Bronchial epithelial cell (primary cell): ENCODE measurements around the gene ETNK1. TPM values are rescaled to one million over a fixed set of nuclear protein-coding genes. Genes with fewer than 3 reads are reported as not detected.

Experiments used
- DNase-seq: peaks from one replicate; pipeline ENCODE4 v3.0.0-alpha.2; 2010; ENCODE audit warnings: low read depth
- FAIRE-seq: peaks from 2 replicates; lab custom pipeline; 2011; peaks lifted over from hg19 to GRCh38; lab: Jason Lieb, UNC
- H3K27me3 ChIP-seq: 2 replicates; pipeline ENCODE4 v1.5.1; 2011; ENCODE audit warnings: low read length; ENCODE audit not compliant: control insufficient read depth, insufficient read depth
- H3K36me3 ChIP-seq: 2 replicates; pipeline ENCODE4 v1.5.1; 2011; ENCODE audit warnings: low read length; ENCODE audit not compliant: control insufficient read depth, insufficient read depth
- H3K4me3 ChIP-seq: 2 replicates; pipeline ENCODE4 v1.5.1; 2011; ENCODE audit warnings: mild to moderate bottlenecking, low read depth, low read length, control low read depth
- total RNA-seq: library from RNA; depleted of rRNA; stranded (reverse); fragments of >200 nt; gene quantifications from 2 replicates; pipeline ENCODE4 v1.2.1, GENCODE V29; 2014
- TF ChIP-seq, protein P1 (sequence below): IDR thresholded peaks from 2 replicates; pipeline ENCODE4 v1.5.1; 2011; ENCODE audit warnings: mild to moderate bottlenecking, moderate library complexity, low read length, control low read depth, inconsistent platforms; ENCODE audit not compliant: insufficient read depth, severe bottlenecking

Gene ETNK1
- total RNA-seq, 1 donor from 2014 or later = 9.7 TPM

- Histone ChIP-seq H3K4me3 (no peak overlapping the region), H3K27me3 (no peaks in the 10 kb centered on the region), H3K36me3 (no peaks in the 10 kb centered on the region)
- FAIRE-seq = no peak
- no peak for DNase-seq
- TF ChIP-seq, protein P1, sequence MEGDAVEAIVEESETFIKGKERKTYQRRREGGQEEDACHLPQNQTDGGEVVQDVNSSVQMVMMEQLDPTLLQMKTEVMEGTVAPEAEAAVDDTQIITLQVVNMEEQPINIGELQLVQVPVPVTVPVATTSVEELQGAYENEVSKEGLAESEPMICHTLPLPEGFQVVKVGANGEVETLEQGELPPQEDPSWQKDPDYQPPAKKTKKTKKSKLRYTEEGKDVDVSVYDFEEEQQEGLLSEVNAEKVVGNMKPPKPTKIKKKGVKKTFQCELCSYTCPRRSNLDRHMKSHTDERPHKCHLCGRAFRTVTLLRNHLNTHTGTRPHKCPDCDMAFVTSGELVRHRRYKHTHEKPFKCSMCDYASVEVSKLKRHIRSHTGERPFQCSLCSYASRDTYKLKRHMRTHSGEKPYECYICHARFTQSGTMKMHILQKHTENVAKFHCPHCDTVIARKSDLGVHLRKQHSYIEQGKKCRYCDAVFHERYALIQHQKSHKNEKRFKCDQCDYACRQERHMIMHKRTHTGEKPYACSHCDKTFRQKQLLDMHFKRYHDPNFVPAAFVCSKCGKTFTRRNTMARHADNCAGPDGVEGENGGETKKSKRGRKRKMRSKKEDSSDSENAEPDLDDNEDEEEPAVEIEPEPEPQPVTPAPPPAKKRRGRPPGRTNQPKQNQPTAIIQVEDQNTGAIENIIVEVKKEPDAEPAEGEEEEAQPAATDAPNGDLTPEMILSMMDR = no peak
These were observed 106.3 kb downstream of the ETNK1 start for GRCh38 chr12:22731236-22731635.

GRCh38 chr12:22733756-22734155 is 108.8 kb downstream of the ETNK1 start:
- FAIRE-seq (no peak), DNase-seq (no peak)
- Histone ChIP-seq H3K27me3 (no peaks in the 10 kb centered on the region), H3K36me3 (no peaks in the 10 kb centered on the region), H3K4me3 (no peak overlapping the region)
- TF ChIP-seq, protein P1 = no peak

DNA sequence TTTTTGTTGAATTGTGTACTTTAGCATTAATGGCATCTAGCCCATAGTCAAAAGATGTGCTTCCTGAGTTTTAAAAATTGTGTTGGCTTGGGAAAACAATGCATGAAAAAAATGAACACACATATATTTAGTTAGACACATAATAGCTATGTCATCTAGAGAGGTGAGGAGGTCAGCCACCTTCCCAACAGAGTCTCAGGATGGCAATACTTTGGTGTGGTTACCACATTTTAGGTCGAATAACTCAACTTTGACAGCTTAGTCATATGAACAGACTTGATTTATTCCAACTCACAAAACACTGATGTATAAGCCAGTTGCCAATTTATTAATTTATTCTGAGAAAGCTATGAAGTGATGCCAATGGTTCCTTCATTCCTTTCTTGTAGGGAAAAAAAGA is 114.0 kb downstream of the ETNK1 start:
- DNase-seq (no peak), FAIRE-seq (no peak)
- Histone ChIP-seq H3K36me3 (no peaks in the 10 kb centered on the region), H3K4me3 (no peak overlapping the region), H3K27me3 (no peaks in the 10 kb centered on the region)
- TF ChIP-seq, protein P1 = no peak

Other genes starting within 250 kb of the ETNK1 start
- 6.6 and 9.7 TPM in 2 replicates for gene C2CD5, start 80.6 kb upstream of the ETNK1 start, total RNA-seq